Memory B cell (primary cell): ENCODE data around the gene CGNL1.

ENCODE experiments used
- ATAC-seq: fragments of 150-1000 bp; cut with Tn5 transposase; 2 replicates; pipeline ENCODE4 v1.10.0; 2021; ENCODE audit warnings: low read depth, mild to moderate bottlenecking, moderate library complexity
- DNase-seq, 2 donors: peaks; one replicate each; pipeline ENCODE4 v3.0.0; 2022; ENCODE audit warnings: low spot score in 2 of 2
- H3K27ac Mint-ChIP-seq: one replicate; pipeline ENCODE4 v1.8.0; 2022; ENCODE audit warnings: mild to moderate bottlenecking, moderate library complexity, mixed read lengths
- H3K27me3 Mint-ChIP-seq: one replicate; pipeline ENCODE4 v1.8.0; 2022; ENCODE audit warnings: mixed read lengths
- H3K36me3 Mint-ChIP-seq: one replicate; pipeline ENCODE4 v1.8.0; 2022; ENCODE audit warnings: mild to moderate bottlenecking, mixed read lengths
- H3K4me1 Mint-ChIP-seq: one replicate; pipeline ENCODE4 v1.8.0; 2022; ENCODE audit warnings: mixed read lengths
- H3K4me3 Mint-ChIP-seq: one replicate; pipeline ENCODE4 v1.8.0; 2022; ENCODE audit warnings: mild to moderate bottlenecking, moderate library complexity, mixed read lengths
- H3K9me3 Mint-ChIP-seq: one replicate; pipeline ENCODE4 v1.8.0; 2022; ENCODE audit warnings: mixed read lengths

Gene CGNL1

GRCh38 chr15:57406062-57406772 is 29.9 kb downstream of the CGNL1 start:
- Mint-ChIP-seq H3K27me3 (peaks cover 11% of the 10 kb centered on the region), H3K4me3 (no peak overlapping the region), H3K9me3 (peaks cover 1% of the 10 kb centered on the region), H3K27ac (no peak overlapping the region), H3K36me3 (no peaks in the 10 kb centered on the region), H3K4me1 (no peaks in the 10 kb centered on the region)
- ATAC-seq, result no peak
- DNase-seq, result no peak

GRCh38 chr15:57410373-57410772 is 34.1 kb downstream of the CGNL1 start:
- H3K27me3 Mint-ChIP-seq, result peaks cover 15% of the 10 kb centered on the region

GRCh38 chr15:57411945-57412768 is 35.9 kb downstream of the CGNL1 start:
- Mint-ChIP-seq H3K27me3 (peaks cover 13% of the 10 kb centered on the region), H3K27ac (no peak overlapping the region), H3K36me3 (no peaks in the 10 kb centered on the region), H3K4me1 (no peaks in the 10 kb centered on the region), H3K9me3 (no peaks in the 10 kb centered on the region), H3K4me3 (no peak overlapping the region)
- DNase-seq (no peak), ATAC-seq (no peak)

More at GRCh38 chr15:57410373-57410772, 34.1 kb downstream of the CGNL1 start:
- DNase-seq (no peak), ATAC-seq (no peak)
- no peaks in the 10 kb centered on the region for H3K9me3 Mint-ChIP-seq
- no peak overlapping the region for H3K27ac Mint-ChIP-seq
- H3K36me3 Mint-ChIP-seq, result no peaks in the 10 kb centered on the region
- no peak overlapping the region for H3K4me3 Mint-ChIP-seq
- H3K4me1 Mint-ChIP-seq, result no peaks in the 10 kb centered on the region

GRCh38 chr15:57415602-57416001 is 39.3 kb downstream of the CGNL1 start:
- H3K27ac Mint-ChIP-seq, result no peak overlapping the region
- peaks cover 13% of the 10 kb centered on the region for H3K27me3 Mint-ChIP-seq
- no peaks in the 10 kb centered on the region for H3K36me3 Mint-ChIP-seq
- no peak overlapping the region for H3K4me3 Mint-ChIP-seq
- ATAC-seq (no peak), DNase-seq (no peak)
- H3K4me1 Mint-ChIP-seq, result no peaks in the 10 kb centered on the region
- no peaks in the 10 kb centered on the region for H3K9me3 Mint-ChIP-seq

GRCh38 chr15:57418635-57419034 is 42.3 kb downstream of the CGNL1 start:
- H3K36me3 Mint-ChIP-seq, result no peaks in the 10 kb centered on the region

GRCh38 chr15:57419335-57419734 is 43.0 kb downstream of the CGNL1 start:
- H3K27me3 Mint-ChIP-seq, result peaks cover 15% of the 10 kb centered on the region

More at GRCh38 chr15:57418635-57419034, 42.3 kb downstream of the CGNL1 start:
- ATAC-seq, result no peak
- Mint-ChIP-seq H3K9me3 (no peaks in the 10 kb centered on the region), H3K4me1 (no peaks in the 10 kb centered on the region), H3K27me3 (peaks cover 11% of the 10 kb centered on the region), H3K4me3 (no peak overlapping the region), H3K27ac (no peak overlapping the region)
- no peak for DNase-seq

GRCh38 chr15:57421110-57421509 is 44.8 kb downstream of the CGNL1 start:
- Mint-ChIP-seq H3K4me1 (no peaks in the 10 kb centered on the region), H3K27me3 (peaks cover 9% of the 10 kb centered on the region), H3K4me3 (no peak overlapping the region), H3K36me3 (no peaks in the 10 kb centered on the region), H3K27ac (no peak overlapping the region), H3K9me3 (no peaks in the 10 kb centered on the region)
- ATAC-seq (no peak), DNase-seq (no peak)

More at GRCh38 chr15:57419335-57419734, 43.0 kb downstream of the CGNL1 start:
- no peaks in the 10 kb centered on the region for H3K36me3 Mint-ChIP-seq
- no peak overlapping the region for H3K27ac Mint-ChIP-seq
- ATAC-seq, result no peak
- H3K9me3 Mint-ChIP-seq, result no peaks in the 10 kb centered on the region
- no peak overlapping the region for H3K4me3 Mint-ChIP-seq
- no peaks in the 10 kb centered on the region for H3K4me1 Mint-ChIP-seq
- no peak for DNase-seq

GRCh38 chr15:57421551-57421950 is 45.2 kb downstream of the CGNL1 start:
- H3K36me3 Mint-ChIP-seq, result no peaks in the 10 kb centered on the region
- no peaks in the 10 kb centered on the region for H3K9me3 Mint-ChIP-seq
- no peak for ATAC-seq
- no peak for DNase-seq
- H3K27ac Mint-ChIP-seq, result no peak overlapping the region
- no peak overlapping the region for H3K4me3 Mint-ChIP-seq
- peaks cover 9% of the 10 kb centered on the region for H3K27me3 Mint-ChIP-seq
- no peaks in the 10 kb centered on the region for H3K4me1 Mint-ChIP-seq

GRCh38 chr15:57422113-57422754 is 45.9 kb downstream of the CGNL1 start:
- Mint-ChIP-seq H3K4me3 (no peak overlapping the region), H3K4me1 (no peaks in the 10 kb centered on the region), H3K9me3 (no peaks in the 10 kb centered on the region), H3K27me3 (peaks cover 12% of the 10 kb centered on the region), H3K27ac (no peak overlapping the region), H3K36me3 (no peaks in the 10 kb centered on the region)
- ATAC-seq (no peak), DNase-seq (no peak)

GRCh38 chr15:57423599-57424140 is 47.4 kb downstream of the CGNL1 start:
- no peak overlapping the region for H3K27ac Mint-ChIP-seq
- no peak overlapping the region for H3K4me3 Mint-ChIP-seq
- H3K36me3 Mint-ChIP-seq, result no peaks in the 10 kb centered on the region
- no peaks in the 10 kb centered on the region for H3K9me3 Mint-ChIP-seq
- DNase-seq (no peak), ATAC-seq (no peak)
- no peaks in the 10 kb centered on the region for H3K4me1 Mint-ChIP-seq
- H3K27me3 Mint-ChIP-seq, result peaks cover 7% of the 10 kb centered on the region

- peaks cover 7% of the 10 kb centered on the region for H3K27me3 Mint-ChIP-seq
- no peak overlapping the region for H3K27ac Mint-ChIP-seq
These were observed 48.5 kb downstream of the CGNL1 start for GRCh38 chr15:57424628-57425405.

GRCh38 chr15:57425842-57426241 is 49.5 kb downstream of the CGNL1 start:
- no peaks in the 10 kb centered on the region for H3K9me3 Mint-ChIP-seq
- no peak for ATAC-seq
- H3K36me3 Mint-ChIP-seq, result no peaks in the 10 kb centered on the region
- no peaks in the 10 kb centered on the region for H3K4me1 Mint-ChIP-seq
- H3K27ac Mint-ChIP-seq, result no peak overlapping the region
- H3K4me3 Mint-ChIP-seq, result no peak overlapping the region
- DNase-seq, result no peak
- H3K27me3 Mint-ChIP-seq, result peaks cover 7% of the 10 kb centered on the region

More at GRCh38 chr15:57424628-57425405, 48.5 kb downstream of the CGNL1 start:
- Mint-ChIP-seq H3K4me1 (no peaks in the 10 kb centered on the region), H3K36me3 (no peaks in the 10 kb centered on the region), H3K4me3 (no peak overlapping the region), H3K9me3 (no peaks in the 10 kb centered on the region)
- DNase-seq, result no peak
- no peak for ATAC-seq

- H3K4me3 Mint-ChIP-seq, result no peak overlapping the region
- no peaks in the 10 kb centered on the region for H3K36me3 Mint-ChIP-seq
- ATAC-seq (no peak), DNase-seq (no peak)
- no peaks in the 10 kb centered on the region for H3K9me3 Mint-ChIP-seq
- no peak overlapping the region for H3K27ac Mint-ChIP-seq
- peaks cover 11% of the 10 kb centered on the region for H3K27me3 Mint-ChIP-seq
- H3K4me1 Mint-ChIP-seq, result no peaks in the 10 kb centered on the region
These were observed 51.1 kb downstream of the CGNL1 start for GRCh38 chr15:57427367-57427821.
